Measurements from ENCODE around the gene TAF1C.

- TF ChIP-seq, protein P1, sequence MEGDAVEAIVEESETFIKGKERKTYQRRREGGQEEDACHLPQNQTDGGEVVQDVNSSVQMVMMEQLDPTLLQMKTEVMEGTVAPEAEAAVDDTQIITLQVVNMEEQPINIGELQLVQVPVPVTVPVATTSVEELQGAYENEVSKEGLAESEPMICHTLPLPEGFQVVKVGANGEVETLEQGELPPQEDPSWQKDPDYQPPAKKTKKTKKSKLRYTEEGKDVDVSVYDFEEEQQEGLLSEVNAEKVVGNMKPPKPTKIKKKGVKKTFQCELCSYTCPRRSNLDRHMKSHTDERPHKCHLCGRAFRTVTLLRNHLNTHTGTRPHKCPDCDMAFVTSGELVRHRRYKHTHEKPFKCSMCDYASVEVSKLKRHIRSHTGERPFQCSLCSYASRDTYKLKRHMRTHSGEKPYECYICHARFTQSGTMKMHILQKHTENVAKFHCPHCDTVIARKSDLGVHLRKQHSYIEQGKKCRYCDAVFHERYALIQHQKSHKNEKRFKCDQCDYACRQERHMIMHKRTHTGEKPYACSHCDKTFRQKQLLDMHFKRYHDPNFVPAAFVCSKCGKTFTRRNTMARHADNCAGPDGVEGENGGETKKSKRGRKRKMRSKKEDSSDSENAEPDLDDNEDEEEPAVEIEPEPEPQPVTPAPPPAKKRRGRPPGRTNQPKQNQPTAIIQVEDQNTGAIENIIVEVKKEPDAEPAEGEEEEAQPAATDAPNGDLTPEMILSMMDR (IDR thresholded peaks at IDR 0.05), result no peak
- TF ChIP-seq POLR2AphosphoS5 (IDR thresholded peaks at IDR 0.05; ENCODE audit: low read depth, low read length), result no peak
- TF ChIP-seq, protein P2, sequence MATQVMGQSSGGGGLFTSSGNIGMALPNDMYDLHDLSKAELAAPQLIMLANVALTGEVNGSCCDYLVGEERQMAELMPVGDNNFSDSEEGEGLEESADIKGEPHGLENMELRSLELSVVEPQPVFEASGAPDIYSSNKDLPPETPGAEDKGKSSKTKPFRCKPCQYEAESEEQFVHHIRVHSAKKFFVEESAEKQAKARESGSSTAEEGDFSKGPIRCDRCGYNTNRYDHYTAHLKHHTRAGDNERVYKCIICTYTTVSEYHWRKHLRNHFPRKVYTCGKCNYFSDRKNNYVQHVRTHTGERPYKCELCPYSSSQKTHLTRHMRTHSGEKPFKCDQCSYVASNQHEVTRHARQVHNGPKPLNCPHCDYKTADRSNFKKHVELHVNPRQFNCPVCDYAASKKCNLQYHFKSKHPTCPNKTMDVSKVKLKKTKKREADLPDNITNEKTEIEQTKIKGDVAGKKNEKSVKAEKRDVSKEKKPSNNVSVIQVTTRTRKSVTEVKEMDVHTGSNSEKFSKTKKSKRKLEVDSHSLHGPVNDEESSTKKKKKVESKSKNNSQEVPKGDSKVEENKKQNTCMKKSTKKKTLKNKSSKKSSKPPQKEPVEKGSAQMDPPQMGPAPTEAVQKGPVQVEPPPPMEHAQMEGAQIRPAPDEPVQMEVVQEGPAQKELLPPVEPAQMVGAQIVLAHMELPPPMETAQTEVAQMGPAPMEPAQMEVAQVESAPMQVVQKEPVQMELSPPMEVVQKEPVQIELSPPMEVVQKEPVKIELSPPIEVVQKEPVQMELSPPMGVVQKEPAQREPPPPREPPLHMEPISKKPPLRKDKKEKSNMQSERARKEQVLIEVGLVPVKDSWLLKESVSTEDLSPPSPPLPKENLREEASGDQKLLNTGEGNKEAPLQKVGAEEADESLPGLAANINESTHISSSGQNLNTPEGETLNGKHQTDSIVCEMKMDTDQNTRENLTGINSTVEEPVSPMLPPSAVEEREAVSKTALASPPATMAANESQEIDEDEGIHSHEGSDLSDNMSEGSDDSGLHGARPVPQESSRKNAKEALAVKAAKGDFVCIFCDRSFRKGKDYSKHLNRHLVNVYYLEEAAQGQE (IDR thresholded peaks at IDR 0.05; ENCODE audit: insufficient read depth in 1 of 2, low read depth in 2 of 2, low read length in 1 of 2), result no peak
These were observed 54.2 kb downstream of the TAF1C start for GRCh38 chr16:84132527-84133285.
